Kidney (tissue), 14 donors: Measurements from ENCODE around the gene APOL3. TPM values are rescaled to one million over a fixed set of nuclear protein-coding genes. Genes with fewer than 3 reads are reported as not detected.
A peak's percentile ranks its signal among the peaks of the same experiment; 100 is the strongest.

Experiments used
- DNase-seq, 5 donors: peaks; one replicate each; pipeline ENCODE4 v3.0.0-alpha.2; 2013 to 2020
- FAIRE-seq: peaks from 2 replicates; lab custom pipeline; 2012; peaks lifted over from hg19 to GRCh38; lab: Jason Lieb, UNC
- H3K27ac ChIP-seq, 2 donors: one replicate each; pipeline ENCODE4 v1.7.0; 2013; ENCODE audit warnings: low read depth in 2 of 2, low read length in 2 of 2, inconsistent platforms in 1 of 2
- H3K27me3 ChIP-seq: one replicate; pipeline ENCODE4 v1.7.1; 2013; ENCODE audit warnings: low read length, inconsistent platforms; ENCODE audit not compliant: control insufficient read depth, insufficient read depth
- H3K36me3 ChIP-seq, 3 donors: one replicate each; pipeline versions ENCODE4 v1.7.0 to v1.7.1; 2013; ENCODE audit warnings: low read length in 3 of 3, control low read depth in 1 of 3, inconsistent platforms in 1 of 3; ENCODE audit not compliant: insufficient read depth in 3 of 3, control insufficient read depth in 2 of 3
- H3K4me1 ChIP-seq, 3 donors: one replicate each; pipeline versions ENCODE4 v1.7.0 to v1.7.1; 2013; ENCODE audit warnings: low read length in 3 of 3, inconsistent platforms in 1 of 3, low read depth in 1 of 3; ENCODE audit not compliant: control insufficient read depth in 2 of 3, insufficient read depth in 2 of 3
- H3K4me3 ChIP-seq, 3 donors: one replicate each; pipeline versions ENCODE4 v1.7.0 to v1.8.1; 2013; ENCODE audit warnings: low read length in 3 of 3, control low read depth in 1 of 3, inconsistent platforms in 1 of 3
- H3K9ac ChIP-seq, 3 donors: one replicate each; pipeline versions ENCODE4 v1.7.0 to v1.7.1; 2013; ENCODE audit warnings: low read length in 3 of 3, control low read depth in 1 of 3, inconsistent platforms in 1 of 3
- H3K9me3 ChIP-seq, 3 donors: one replicate each; pipeline versions ENCODE4 v1.7.0 to v1.7.1; 2013; ENCODE audit warnings: low read length in 3 of 3, control low read depth in 1 of 3, inconsistent platforms in 1 of 3; ENCODE audit not compliant: control insufficient read depth in 2 of 3, insufficient read depth in 1 of 3
- CTCF ChIP-seq: IDR thresholded peaks from 3 replicates; pipeline ENCODE4 v1.5.1; 2012; ENCODE audit warnings: mild to moderate bottlenecking, moderate library complexity, borderline replicate concordance; ENCODE audit not compliant: insufficient read depth; ENCODE audit errors: extremely low read depth
- intact Hi-C: fragments of 100-400 bp; cut with DNase I; formaldehyde crosslinking; loops from one replicate; pipeline ENCODE4 v1.11.1; 2022
- polyA plus RNA-seq: library from polyadenylated mRNA; stranded (reverse); fragments of 350-450 nt; fragmentation: Illumina TruSeq; extraction: RNeasy Lipid Tissue Mini Kit (QIAGEN cat#74804); gene quantifications from one replicate; pipeline ENCODE4 v1.2.3, GENCODE V29; 2014; ENCODE audit warnings: low read depth, low replicate concordance; ENCODE audit not compliant: insufficient read depth
- total RNA-seq: library from RNA; stranded (reverse); fragmentation: NEBNext Ultra II Directional; extraction: Animal tissue kit (Norgen Biotek cat#: 25700); gene quantifications from one replicate; pipeline ENCODE4 v1.2.1, GENCODE V29; 2021
- donor health status: control.
- donor health status: control.
- donor health status: control.
- donor health status: control.
- donor health status: control.
- donor health status: DM: yes; HTN: yes; CAD: no.
- donor health status: Normal renal cell carcinoma (clear cell type).

APOL3 gene
- total and polyA plus RNA-seq, 2 donors from 2014 or later, result 25.1 to 43.7 TPM

- H3K9me3 ChIP-seq, result no peaks in the 10 kb centered on the region
- no peaks in the 10 kb centered on the region for H3K27me3 ChIP-seq
- H3K27ac ChIP-seq, result no peak overlapping the region
- peak in 1 of 5 donors; percentile 18 for DNase-seq
- intact Hi-C loops, result no loop called here
- H3K36me3 ChIP-seq, result no peaks in the 10 kb centered on the region
- no peak for FAIRE-seq
- H3K4me3 ChIP-seq, result no peak overlapping the region
- TF ChIP-seq CTCF, result no peak
- no peak overlapping the region for H3K9ac ChIP-seq
- H3K4me1 ChIP-seq, result no peaks in the 10 kb centered on the region
Measured at GRCh38 chr22:36116127-36116526, 44.4 kb downstream of the APOL3 start.

DNA sequence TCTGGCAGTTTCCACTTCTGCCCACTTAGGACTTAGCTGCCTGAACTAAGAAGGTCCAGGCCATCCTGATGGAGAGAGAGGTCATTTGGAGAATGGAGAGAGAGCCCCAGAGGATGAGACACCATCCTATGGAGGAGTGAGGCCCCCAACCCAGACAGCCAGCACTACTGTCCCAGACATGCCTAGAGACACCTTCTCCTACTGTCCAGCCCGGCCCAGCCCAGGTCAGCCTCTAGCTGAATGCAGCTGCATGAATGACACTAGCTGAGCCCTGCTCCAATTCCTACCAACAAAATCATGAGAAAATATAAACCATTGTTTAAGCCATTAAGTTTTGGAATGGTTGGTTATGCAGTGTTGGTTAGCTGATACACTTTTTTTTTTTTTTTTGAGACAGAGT lies 47.4 kb downstream of the APOL3 start:
- no peak for FAIRE-seq
- intact Hi-C loops, result no loop called here

DNA sequence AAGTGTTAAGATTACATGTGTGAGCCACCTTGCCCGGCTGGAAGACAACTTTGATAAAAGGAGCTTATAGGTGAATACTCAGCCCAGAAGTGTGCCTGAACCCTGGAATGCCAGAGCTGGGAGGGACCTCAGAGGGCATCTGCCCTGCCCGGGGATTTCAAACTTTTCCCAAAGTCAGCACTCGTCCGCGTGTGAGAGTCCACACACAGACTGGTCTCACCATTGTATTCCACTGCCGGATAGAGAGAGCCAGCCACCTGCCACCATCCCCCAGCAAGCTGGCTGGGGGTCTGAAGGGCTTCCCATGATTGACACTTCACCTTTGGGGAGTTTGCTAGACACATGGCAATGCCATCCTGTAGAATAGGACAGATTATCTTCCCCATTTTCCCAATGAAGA lies 49.2 kb downstream of the APOL3 start:
- Histone ChIP-seq H3K4me1 (peaks cover 0 to 5% (median 0%) of the 10 kb centered on the region in 3 donors), H3K27me3 (no peaks in the 10 kb centered on the region), H3K36me3 (no peaks in the 10 kb centered on the region), H3K9me3 (no peaks in the 10 kb centered on the region), H3K9ac (no peak overlapping the region), H3K4me3 (no peak overlapping the region), H3K27ac (no peak overlapping the region)
- DNase-seq (peak in 1 of 5 donors; percentile 60), FAIRE-seq (no peak)
- intact Hi-C loops, result no loop called here
- TF ChIP-seq CTCF, result no peak

More for the DNA sequence above, 47.4 kb downstream of the APOL3 start:
- Histone ChIP-seq H3K9me3 (no peaks in the 10 kb centered on the region), H3K4me1 (peaks cover 0 to 5% (median 0%) of the 10 kb centered on the region in 3 donors), H3K9ac (no peak overlapping the region), H3K4me3 (no peak overlapping the region), H3K36me3 (no peaks in the 10 kb centered on the region), H3K27me3 (no peaks in the 10 kb centered on the region), H3K27ac (no peak overlapping the region)
- TF ChIP-seq CTCF, result no peak
- DNase-seq, result no peak
